Body of pancreas (tissue), 4 donors: ENCODE data around the gene DSCAM.

Experiments
- POLR2A ChIP-seq, 3 donors: fragments of 450-650 bp; IDR thresholded peaks; one replicate each; pipeline ENCODE4 v1.6.1; 2016; ENCODE audit warnings: antibody characterized with exemption in 3 of 3, mild to moderate bottlenecking in 2 of 3
- TF ChIP-seq, protein P1 (sequence below), 7 experiments: fragments of 450-650 bp in 4 of 7; fragments of 200-600 bp in 3 of 7; sonication (generic) in 3 of 7; IDR thresholded peaks; one replicate each; pipeline ENCODE4 v1.5.1; 2016 to 2019; ENCODE audit warnings: antibody characterized with exemption in 7 of 7

DNA sequence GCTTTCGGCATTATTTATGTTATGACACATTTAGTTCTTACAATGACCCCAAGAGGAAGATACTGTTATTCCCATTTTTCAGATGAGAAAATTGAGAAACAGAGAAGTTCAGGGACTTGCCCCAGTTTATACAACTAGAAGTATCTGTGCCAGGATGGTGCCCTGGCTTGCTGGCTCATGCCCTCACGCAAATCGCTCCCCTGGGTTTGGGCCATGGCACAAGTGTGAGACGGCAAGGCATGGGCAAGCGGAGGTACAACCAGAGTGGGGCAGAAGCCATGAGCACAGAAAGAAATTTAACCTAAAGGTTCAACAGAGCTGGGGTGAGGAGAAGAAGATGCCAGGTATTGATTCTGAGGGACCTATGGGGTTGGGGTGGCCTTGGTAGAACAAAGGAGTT, 469.8 kb downstream of the DSCAM start:
- TF ChIP-seq, protein P1, sequence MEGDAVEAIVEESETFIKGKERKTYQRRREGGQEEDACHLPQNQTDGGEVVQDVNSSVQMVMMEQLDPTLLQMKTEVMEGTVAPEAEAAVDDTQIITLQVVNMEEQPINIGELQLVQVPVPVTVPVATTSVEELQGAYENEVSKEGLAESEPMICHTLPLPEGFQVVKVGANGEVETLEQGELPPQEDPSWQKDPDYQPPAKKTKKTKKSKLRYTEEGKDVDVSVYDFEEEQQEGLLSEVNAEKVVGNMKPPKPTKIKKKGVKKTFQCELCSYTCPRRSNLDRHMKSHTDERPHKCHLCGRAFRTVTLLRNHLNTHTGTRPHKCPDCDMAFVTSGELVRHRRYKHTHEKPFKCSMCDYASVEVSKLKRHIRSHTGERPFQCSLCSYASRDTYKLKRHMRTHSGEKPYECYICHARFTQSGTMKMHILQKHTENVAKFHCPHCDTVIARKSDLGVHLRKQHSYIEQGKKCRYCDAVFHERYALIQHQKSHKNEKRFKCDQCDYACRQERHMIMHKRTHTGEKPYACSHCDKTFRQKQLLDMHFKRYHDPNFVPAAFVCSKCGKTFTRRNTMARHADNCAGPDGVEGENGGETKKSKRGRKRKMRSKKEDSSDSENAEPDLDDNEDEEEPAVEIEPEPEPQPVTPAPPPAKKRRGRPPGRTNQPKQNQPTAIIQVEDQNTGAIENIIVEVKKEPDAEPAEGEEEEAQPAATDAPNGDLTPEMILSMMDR (IDR thresholded peaks at IDR 0.05): no peak
- TF ChIP-seq POLR2A (IDR thresholded peaks at IDR 0.05): no peak
